Stimulated activated CD4-positive, alpha-beta T cell treated with anti-CD3 and anti-CD28 coated beads, Interleukin-4, amount 100 ng/mL, for 4 hours (primary cell): ENCODE measurements around the gene PSMD11.
"Not testable (repeated sequence)": the region's sequence is repeated elsewhere in the genome, so short reads cannot be mapped to it uniquely, and the experiment has no call there.

ENCODE experiments used
- DNase-seq, 2 experiments: peaks; one replicate each; pipeline ENCODE4 v3.0.0-alpha.2; 2020

Gene PSMD11

DNA sequence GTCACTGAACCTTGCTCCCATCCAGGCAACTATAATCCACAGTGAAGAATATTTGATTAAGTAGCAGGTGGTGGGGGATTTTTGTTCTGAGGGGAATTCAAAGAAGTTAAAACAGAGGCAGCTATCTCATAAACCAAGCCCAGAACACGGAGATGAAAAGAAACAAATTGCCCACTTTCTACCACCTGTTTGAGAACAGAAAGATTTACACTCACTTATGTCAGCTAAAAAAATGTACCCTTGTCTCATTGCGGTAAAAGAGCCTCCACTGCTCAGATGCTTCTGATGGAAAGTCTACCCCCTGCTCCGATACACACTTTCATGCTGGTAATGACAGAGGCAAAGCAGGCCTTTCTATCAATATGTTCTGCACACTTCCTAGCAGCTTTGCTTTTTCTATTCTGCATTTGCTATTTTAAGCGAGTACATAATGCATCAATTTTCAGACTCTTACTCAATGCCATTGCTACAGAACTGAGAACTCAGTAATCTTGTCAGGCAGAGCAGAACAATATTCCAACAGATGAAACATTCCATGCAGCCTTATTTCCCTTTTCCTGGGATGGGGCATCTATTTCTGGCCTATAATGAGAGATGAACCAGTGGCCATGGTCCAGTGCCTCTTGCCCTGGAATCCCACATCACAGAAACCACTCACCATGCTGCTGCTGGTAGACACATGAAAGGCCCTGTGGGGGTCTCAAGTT is 71.5 kb downstream of the PSMD11 start:
- DNase-seq = no peak

DNA sequence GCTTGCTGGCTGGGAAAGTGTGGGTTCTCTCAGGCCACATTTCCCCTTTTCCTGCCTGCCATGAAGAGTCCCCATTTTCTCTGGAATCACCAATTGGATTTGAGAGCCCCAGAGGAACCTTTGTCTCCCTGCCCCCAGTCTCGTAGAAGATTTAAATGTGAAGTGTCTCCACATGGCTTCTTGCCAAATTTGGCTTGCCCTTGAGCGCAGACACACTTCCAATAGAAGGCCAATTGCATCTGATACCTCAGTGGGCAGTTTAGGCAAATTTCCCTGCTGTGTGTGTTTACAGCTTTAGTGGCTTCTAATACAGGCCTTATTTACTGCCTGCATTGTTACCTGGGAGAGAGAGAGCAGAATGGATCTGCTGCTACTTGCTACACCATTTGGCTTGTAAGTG is 72.1 kb downstream of the PSMD11 start:
- DNase-seq = no peak

DNA sequence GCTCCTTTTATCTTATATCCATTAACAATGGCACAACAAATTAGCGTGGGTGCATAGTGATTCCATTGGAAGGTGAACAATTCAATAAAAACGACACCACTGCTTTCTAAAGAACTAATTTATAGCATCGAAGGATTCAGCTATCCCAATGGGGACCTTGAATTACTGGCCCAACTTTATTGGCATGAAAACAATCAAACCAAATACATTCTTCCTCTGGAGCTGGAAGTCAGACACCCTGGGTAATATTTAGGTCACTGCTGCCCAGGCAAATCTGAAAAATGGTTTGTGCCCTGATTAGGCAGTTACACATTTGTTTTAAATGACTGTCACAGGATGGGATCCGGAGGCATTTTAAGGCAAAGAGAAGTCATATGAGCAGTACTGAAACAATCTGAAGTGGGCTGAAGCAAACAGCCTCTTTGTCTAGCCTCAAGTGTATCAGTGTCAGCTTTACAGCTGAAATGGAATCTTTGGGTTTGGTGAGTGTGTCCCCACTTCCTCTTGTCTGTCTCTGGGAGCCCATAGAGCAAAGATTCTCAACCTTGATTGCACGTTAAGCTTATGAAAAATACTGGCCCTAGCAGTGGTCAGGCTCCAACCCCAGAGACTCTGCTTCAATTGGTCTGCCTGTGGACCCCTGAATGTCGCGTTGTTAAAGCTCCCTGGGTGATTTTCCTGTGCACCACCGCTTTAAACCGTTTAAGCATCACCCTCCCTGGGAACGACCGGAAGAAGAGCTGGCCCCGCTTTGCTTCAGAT is 72.8 kb downstream of the PSMD11 start:
- no peak for DNase-seq

DNA sequence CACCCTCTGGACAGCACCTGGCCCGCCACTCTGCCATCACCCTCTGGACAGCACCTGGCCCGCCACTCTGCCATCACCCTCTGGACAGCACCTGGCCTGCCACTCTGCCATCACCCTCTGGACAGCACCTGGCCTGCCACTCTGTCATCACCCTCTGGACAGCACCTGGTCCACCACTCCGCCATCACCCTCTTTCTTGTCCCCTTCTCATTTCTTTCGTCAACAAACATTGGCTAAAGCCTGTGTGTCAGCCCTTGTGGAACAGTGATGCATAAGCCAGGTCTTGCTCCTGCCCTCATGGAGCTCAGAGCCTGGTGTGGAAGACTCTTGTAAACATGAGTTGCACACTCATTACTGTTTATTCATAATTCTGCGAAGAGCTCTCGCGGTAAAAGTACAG is 73.7 kb downstream of the PSMD11 start:
- DNase-seq = no peak

DNA sequence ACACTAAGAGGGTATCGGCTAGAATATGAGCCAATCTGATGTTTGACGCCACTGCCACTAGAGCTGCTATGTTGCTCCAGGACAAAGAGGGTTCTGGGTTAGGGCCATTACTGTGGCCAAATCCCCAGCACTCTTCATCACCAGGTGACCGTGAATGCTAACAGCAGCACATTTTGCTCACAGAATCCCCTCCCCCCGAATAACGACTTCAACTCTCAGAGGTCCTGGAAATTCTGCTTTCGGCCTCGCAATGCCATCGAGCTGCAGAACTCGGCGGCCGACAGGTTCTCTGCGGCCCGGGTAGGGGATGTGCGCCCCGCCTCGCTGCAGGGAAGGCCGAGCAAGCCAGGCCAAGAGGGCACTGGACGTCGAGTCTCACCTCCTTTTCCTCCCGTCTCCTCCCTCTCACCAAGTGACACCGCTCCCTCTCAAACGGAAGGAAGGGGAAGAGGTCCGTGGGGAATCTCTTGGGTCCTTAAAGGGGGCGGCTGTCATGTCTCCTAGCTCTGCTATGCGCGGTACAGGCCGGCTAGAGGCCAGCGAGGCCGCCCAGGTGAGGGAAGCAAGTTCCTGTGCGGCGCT is 74.4 kb downstream of the PSMD11 start:
- DNase-seq = no peak

DNA sequence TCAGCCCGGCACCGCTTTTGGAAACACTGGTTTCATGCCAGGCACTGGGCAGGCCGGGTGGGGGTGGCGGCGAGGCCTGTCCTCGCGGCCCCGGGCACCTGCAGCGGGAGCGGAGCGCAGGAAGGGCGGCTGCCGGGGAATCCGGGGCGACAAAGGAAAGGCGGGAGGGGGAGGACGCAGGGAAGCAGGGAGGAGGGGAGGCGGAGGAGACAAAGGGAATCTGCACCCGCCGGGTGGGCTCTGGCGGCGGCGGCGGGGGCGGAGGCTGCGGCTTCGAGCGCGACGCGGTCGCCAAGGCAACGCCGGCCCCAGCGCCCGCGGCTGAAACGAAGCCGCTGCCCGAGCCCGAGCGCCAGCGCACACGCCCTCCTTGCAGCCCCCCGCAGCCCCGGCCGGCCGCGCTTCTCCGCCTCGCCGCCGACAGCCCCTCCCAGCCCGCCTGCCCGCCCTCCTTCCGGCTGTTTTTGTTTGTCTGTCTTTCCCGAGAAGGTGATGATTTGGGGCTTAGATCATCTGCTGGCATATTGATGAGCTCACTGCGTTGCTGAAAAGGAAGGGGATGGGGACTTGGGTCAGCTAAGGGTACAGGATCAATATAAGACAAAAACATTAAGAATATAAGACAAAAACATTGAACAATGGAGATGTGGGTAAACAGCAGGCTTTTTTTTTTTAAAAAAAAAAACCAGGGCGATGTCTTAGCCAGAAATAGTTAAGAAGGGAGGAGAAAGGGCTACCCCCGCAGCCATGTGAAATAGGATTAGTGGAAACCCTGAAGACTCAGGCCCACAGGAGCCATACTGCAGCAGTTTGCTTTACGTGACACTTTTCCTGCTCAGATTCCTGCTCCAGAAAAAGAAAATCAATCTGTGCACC is 75.2 kb downstream of the PSMD11 start:
- DNase-seq = peak; percentile 50 to 60

DNA sequence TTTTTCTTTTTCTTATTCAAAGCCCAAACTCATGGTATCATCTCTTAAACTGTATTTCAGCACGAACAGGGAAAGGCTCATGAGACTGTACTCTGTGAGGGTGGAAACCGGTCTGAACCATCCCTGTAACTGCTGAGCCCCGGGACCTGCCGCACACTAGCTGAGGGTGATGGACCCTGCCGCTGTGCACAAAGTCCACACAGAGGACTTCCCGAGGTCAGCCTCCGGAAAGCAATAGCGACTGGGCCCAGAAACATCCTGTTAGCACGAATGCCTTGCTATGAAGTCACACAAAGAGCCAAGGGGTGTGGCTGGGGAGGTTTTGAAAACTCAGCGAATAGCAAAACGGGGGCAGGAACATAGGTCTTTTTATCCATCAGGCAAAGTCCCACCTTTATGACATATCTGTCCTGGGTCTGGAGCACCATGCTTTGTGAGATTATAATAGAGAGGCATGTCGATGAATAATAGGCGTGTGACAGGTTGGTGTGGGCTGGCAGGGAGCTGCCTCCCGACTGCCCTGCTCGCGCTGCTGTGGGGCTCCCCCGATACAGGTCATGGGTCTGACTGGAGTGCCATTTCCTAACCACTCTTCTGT is 75.9 kb downstream of the PSMD11 start:
- DNase-seq = peak; percentile 31 to 36

DNA sequence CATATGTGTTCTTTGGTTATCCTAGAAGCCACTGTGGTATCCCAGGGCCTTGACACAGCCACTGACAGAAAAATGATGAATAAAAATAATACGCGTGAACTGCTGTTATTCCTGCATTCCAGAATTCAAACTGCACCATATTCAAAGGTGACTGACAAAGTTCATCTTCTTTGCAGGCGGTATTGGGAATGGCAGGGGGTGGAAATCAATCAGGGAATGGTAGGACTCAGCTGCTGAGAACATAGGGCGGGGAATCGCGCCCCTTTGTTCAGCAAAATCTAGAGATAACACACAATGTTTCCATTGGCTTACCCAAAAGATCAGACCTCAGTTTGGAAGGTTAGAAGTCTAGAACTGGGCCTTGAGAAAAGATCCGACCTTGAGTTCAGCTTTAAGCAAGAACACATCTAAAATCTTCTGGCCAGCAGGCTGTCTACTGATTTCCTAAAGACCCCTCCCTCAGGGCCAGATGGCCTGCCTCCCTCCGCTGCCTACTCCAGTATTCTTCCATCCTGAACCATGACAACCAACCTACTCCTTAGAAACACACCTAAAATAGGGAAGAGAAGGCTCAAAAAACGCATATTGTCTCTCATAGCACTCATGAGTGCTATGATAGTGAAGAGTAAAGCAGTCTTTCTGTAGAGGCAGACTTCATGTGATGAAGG is 76.6 kb downstream of the PSMD11 start:
- DNase-seq = no peak

DNA sequence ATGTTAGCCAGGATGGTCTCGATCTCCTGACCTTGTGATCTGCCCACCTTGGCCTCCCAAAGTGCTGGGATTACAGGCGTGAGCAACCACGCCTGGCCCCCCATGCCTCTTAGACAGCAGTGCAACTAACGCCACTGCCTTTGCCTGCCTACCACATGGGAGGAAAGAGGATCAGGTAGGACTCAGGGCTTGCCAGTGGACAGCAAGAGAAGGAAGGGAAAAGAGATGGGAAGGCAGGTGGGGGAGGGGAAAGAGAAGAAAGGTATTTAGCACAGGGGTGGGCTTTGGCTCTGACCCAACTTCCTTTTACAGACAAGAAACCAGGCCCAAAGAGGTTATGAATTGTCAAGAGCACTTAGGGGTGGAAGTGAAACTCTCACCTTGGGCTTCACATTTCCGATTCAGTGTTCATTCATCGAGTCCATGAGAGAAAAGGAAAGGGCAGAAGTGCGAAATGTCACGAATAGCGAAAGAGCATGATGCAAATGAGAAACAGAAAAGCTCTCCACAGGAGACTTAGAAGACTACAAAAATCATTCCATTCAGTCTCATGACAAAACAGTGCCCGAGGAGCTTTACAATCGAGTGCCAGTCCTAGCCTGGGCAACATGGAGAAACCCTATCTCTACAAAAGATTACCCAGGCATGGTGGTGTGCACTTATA is 78.8 kb downstream of the PSMD11 start:
- DNase-seq = no peak

DNA sequence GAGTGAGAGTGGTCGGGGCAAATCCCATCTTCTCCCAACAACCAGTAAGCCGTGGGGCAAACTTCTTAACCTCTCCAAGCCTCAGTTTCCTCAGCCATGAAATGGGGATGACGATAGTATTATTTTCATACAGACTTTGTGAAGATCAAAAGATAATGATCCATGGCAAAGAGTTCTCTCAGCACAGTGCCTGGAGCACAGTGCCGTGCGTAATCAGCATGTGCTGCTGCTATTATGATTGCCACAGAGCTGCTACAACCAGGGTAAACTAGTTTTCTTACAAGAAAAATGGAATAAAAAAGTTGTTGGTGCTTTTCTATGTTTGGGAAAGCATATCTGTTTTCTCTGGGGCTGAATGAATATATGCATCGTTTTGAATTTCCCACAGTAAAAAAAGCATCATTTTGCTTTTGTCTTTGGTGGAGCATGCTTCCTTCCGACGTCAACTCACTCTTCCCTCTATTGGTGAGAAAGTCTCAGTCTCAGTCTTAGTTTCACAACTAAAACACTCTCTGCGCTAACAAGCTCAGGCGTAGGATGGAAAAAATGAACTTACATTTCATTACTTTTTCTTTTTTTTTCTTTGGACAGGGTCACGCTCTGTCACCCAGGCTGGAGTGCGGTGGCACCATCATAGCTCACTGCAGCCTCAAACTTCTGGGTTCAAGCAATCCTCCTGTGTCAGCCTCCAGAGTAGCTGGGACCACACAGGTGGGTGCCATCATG is 79.7 kb downstream of the PSMD11 start:
- no peak for DNase-seq

DNA sequence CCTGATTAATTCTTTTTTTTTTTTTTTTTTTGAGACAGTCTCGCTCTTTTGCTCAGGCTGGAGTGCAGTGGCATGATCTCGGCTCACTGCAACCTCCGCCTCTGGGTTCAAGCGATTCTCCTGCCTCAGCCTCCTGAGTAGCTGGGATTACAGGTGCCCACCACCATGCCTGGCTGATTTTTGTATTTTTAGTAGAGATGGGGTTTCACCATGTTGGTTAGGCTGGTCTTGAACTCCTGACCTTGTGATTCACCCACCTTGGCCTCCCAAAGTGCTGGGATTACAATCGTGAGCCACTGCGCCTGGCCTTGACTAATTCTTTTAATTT is 80.2 kb downstream of the PSMD11 start:
- not testable (repeated sequence) for DNase-seq

DNA sequence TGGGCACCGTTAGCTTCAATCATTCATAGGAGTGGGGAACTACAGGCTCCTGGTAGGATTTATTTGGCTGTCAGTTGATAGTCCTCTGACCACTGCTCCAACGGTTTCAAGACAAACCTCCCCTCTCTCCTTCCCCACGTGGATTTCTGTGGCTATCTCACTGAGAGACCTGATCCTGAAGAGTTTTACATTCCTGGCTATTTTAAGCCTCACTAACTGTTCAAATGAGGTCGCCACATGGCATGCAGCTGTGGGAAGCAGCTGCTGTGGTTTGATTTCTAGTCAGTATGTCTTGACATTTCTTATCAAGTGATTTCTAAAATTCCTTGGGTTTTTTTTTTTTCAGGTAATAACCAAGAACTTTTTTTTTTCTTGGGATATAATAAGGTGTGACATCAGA is 80.8 kb downstream of the PSMD11 start:
- no peak for DNase-seq

DNA sequence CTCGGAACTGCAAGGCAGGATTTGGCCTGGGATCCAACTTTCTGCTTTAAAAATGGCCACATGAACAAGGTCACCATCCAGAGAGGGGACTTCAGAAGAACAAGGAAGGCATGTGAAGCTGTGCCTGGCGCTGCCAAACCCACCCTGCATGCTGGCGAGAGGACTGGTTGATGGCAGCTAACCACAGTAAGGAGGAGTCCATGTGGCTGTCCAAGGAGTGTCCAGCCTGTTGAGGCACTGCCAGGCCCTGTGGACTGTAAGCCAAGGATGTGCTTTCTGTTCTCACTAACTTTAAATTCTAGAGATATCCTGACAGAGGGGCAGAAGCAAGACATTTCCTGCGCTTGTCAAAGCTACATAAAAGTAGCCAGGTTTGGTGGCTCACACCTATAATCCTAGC is 82.8 kb downstream of the PSMD11 start:
- DNase-seq = no peak

DNA sequence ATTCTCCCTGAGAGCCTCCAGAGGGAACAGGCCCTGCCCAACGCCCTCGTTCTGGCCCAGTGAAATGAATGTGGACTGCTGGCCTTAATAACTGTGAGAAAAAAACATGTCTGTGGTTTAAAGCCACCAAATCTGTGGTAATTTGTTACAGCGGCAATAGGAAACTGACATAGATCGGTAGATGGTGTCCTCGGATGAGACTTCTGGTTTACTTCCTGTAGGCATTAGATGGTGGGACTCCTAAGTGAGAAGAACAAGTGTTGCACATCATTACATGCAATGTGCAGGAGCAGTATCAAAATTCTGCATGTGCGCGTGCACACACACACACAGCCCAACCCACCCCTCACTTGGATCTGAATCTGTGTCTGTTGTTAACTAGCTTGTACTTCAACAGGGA is 84.5 kb downstream of the PSMD11 start:
- no peak for DNase-seq

DNA sequence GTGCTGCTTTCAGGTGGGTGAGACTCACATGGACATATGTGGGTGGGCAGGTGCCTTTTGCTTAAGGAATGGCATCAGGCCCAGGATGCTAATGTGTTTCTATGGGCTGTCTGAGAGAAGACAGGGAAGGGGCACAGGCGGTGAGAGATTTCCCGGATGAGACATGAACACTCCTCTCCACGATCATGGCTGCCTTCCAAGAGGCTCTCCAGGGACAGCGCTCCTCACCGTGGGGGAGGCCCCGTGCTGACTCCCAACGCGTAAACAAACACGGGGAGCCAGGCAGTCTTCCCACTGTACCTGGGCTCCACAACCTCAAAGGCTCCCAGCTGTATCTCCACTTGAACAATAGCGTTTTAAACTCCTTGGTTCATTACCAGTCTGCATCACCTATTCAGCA is 85.3 kb downstream of the PSMD11 start:
- DNase-seq = no peak
